IMR-90 (cell line): ENCODE data around the gene PYGM. TPM values are rescaled to one million over a fixed set of nuclear protein-coding genes. Genes with fewer than 3 reads are reported as not detected.
A peak's percentile ranks its signal among the peaks of the same experiment; 100 is the strongest.

Source experiments
- ATAC-seq: fragments of 200-7000 bp; cut with Tn5 transposase; 2 replicates; pipeline ENCODE4 v1.9.1; 2020; ENCODE audit warnings: low read depth, mild to moderate bottlenecking, moderate library complexity
- BruUV-seq: library from RNA; stranded (reverse); fragments of 400-500 nt; replicated peaks from 2 replicates; lab custom pipeline; 2021; lab: Mats Ljungman, UMichigan
- CTCF ChIA-PET: fragments of 300-600 bp; formaldehyde crosslinking; extraction: SDS; loops from one replicate; lab custom pipeline; 2021; ENCODE audit warnings: antibody characterized with exemption; lab: Yijun Ruan, JAX
- POLR2A ChIA-PET: fragments of 300-600 bp; sonication (Branson Sonifier 250); formaldehyde crosslinking; loops from one replicate; lab custom pipeline; 2022; ENCODE audit warnings: antibody characterized with exemption; ENCODE audit not compliant: unreplicated experiment; lab: Charles Lee
- DNase-seq: peaks from one replicate; pipeline ENCODE4 v3.0.0; 2013
- H2AFZ ChIP-seq: replicated peaks from 2 replicates; pipeline ENCODE3; 2013; ENCODE audit warnings: low read length, mild to moderate bottlenecking; ENCODE audit not compliant: poor library complexity
- H2AK5ac ChIP-seq: 2 replicates; pipeline ENCODE4 v1.6.1; 2013; ENCODE audit warnings: low read depth, low read length, inconsistent platforms
- H2AK9ac ChIP-seq: replicated peaks from 2 replicates; pipeline ENCODE3; 2013; ENCODE audit warnings: mild to moderate bottlenecking, low read depth, low read length, moderate library complexity; ENCODE audit not compliant: poor library complexity
- H2BK120ac ChIP-seq: 2 replicates; pipeline ENCODE4 v1.6.1; 2013; ENCODE audit warnings: low read depth, low read length, inconsistent platforms
- H2BK15ac ChIP-seq: 3 replicates; pipeline ENCODE4 v1.6.1; 2013; ENCODE audit warnings: low read depth, low read length, inconsistent platforms
- H2BK20ac ChIP-seq: 2 replicates; pipeline ENCODE4 v1.6.1; 2013; ENCODE audit warnings: low read depth, mild to moderate bottlenecking, inconsistent platforms, low read length, moderate library complexity
- H2BK5ac ChIP-seq: 2 replicates; pipeline ENCODE4 v1.6.1; 2013; ENCODE audit warnings: mild to moderate bottlenecking, low read depth, low read length, inconsistent platforms; ENCODE audit not compliant: poor library complexity, severe bottlenecking
- H3K14ac ChIP-seq: replicated peaks from 2 replicates; pipeline ENCODE4 v1.6.1; 2013; ENCODE audit warnings: low read depth, low read length, inconsistent platforms
- H3K18ac ChIP-seq: 2 replicates; pipeline ENCODE4 v1.6.1; 2013; ENCODE audit warnings: low read depth, low read length, control low read depth
- H3K23ac ChIP-seq: 2 replicates; pipeline ENCODE4 v1.6.1; 2013; ENCODE audit warnings: low read depth, low read length, inconsistent platforms
- H3K27ac ChIP-seq: 2 replicates; pipeline ENCODE4 v1.5.1; 2013; ENCODE audit warnings: mild to moderate bottlenecking, control low read depth, low read length; ENCODE audit not compliant: insufficient read depth
- H3K27me3 ChIP-seq: 2 replicates; pipeline ENCODE4 v1.6.1; 2013; ENCODE audit warnings: low read length; ENCODE audit not compliant: control insufficient read depth, insufficient read depth
- H3K36me3 ChIP-seq: 2 replicates; pipeline ENCODE4 v1.6.1; 2013; ENCODE audit warnings: low read length, mixed read lengths; ENCODE audit not compliant: control insufficient read depth, insufficient read depth
- H3K4ac ChIP-seq: 2 replicates; pipeline ENCODE4 v1.6.1; 2013; ENCODE audit warnings: low read depth, low read length, inconsistent platforms
- H3K4me1 ChIP-seq: 2 replicates; pipeline ENCODE4 v1.6.1; 2013; ENCODE audit warnings: low read length, mixed read lengths; ENCODE audit not compliant: control insufficient read depth, insufficient read depth
- H3K4me2 ChIP-seq: 2 replicates; pipeline ENCODE4 v1.6.1; 2013; ENCODE audit warnings: low read depth, mild to moderate bottlenecking, control low read depth, low read length, moderate library complexity
- H3K4me3 ChIP-seq: 2 replicates; pipeline ENCODE4 v1.5.1; 2013; ENCODE audit warnings: low read depth, mild to moderate bottlenecking, control low read depth, low read length, moderate library complexity; ENCODE audit not compliant: insufficient read depth
- H3K56ac ChIP-seq: 2 replicates; pipeline ENCODE4 v1.6.1; 2013; ENCODE audit warnings: low read length, inconsistent platforms; ENCODE audit not compliant: insufficient read depth; ENCODE audit errors: extremely low read depth
- H3K79me1 ChIP-seq, 2 experiments: 2 replicates each; pipeline ENCODE4 v1.6.1; 2013; ENCODE audit warnings: low read length in 2 of 2, inconsistent platforms in 1 of 2, low read depth in 1 of 2
- H3K9ac ChIP-seq: 2 replicates; pipeline ENCODE4 v1.6.1; 2013; ENCODE audit warnings: low read depth, low read length, control low read depth
- H3K9me1 ChIP-seq: 2 replicates; pipeline ENCODE4 v1.6.1; 2013; ENCODE audit warnings: low read length, inconsistent platforms; ENCODE audit not compliant: insufficient read depth
- H3K9me3 ChIP-seq: 2 replicates; pipeline ENCODE4 v1.6.1; 2013; ENCODE audit warnings: low read length; ENCODE audit not compliant: control insufficient read depth, insufficient read depth
- H4K20me1 ChIP-seq: 2 replicates; pipeline ENCODE4 v1.6.1; 2013; ENCODE audit warnings: low read length, inconsistent platforms; ENCODE audit not compliant: insufficient read depth
- H4K5ac ChIP-seq: 2 replicates; pipeline ENCODE4 v1.6.1; 2013; ENCODE audit warnings: mild to moderate bottlenecking, low read depth, low read length, control low read depth
- H4K8ac ChIP-seq, 2 experiments: 2 replicates each; pipeline ENCODE4 v1.6.1; 2013; ENCODE audit warnings: low read depth in 2 of 2, low read length in 2 of 2, control low read depth in 1 of 2, inconsistent platforms in 1 of 2
- H4K91ac ChIP-seq: 2 replicates; pipeline ENCODE4 v1.6.1; 2013; ENCODE audit warnings: low read depth, low read length, inconsistent platforms; ENCODE audit not compliant: insufficient read depth
- FOS ChIP-seq: fragments of 150-350 bp; IDR thresholded peaks from 2 replicates; pipeline ENCODE4 v1.6.1; 2016; ENCODE audit warnings: low read depth, low read length
- whole genome bisulfite sequencing, 2 experiments: methylation state at CpG; one replicate each; pipeline versions ENCODE4 v1.1.5 to v1.1.7; 2013; ENCODE audit warnings: missing lambda C conversion rate in 2 of 2; ENCODE audit not compliant: insufficient read length in 1 of 2; ENCODE audit errors: extremely low coverage in 2 of 2; 5-methylcytosine and 5-hydroxymethylcytosine counted together
- dilution Hi-C: fragments of 300-500 bp; cut with HindIII; formaldehyde crosslinking; loops from one replicate; pipeline ENCODE4 v1.14.3; 2018; ENCODE audit warnings: low sequenced_read_pairs; ENCODE audit not compliant: unreplicated experiment
- in situ Hi-C: fragments of 300-500 bp; cut with MboI; formaldehyde crosslinking; loops from 3 replicates; pipeline ENCODE4 v1.14.3; 2019; ENCODE audit warnings: low sequenced_read_pairs, inconsistent platforms, mixed read lengths
- intact Hi-C: fragments of 100-400 bp; cut with micrococcal nuclease; formaldehyde crosslinking; loops from 2 replicates; pipeline ENCODE4 v1.10.0; 2022
- polyA plus RNA-seq, 3 experiments: library from polyadenylated mRNA; depleted of rRNA; stranded (reverse); fragments of >200 nt; gene quantifications; 2 replicates each; pipeline ENCODE4 v1.2.3, GENCODE V29; 2012; ENCODE audit warnings: low replicate concordance in 1 of 3
- total RNA-seq: library from RNA; depleted of rRNA; stranded (reverse); fragments of >200 nt; gene quantifications from 2 replicates; pipeline ENCODE4 v1.2.3, GENCODE V29; 2012

Gene PYGM
- total and polyA plus RNA-seq, 2 of the 4 experiments (the other 2 are of a cell fraction): 0.18 to 0.21 TPM

DNA sequence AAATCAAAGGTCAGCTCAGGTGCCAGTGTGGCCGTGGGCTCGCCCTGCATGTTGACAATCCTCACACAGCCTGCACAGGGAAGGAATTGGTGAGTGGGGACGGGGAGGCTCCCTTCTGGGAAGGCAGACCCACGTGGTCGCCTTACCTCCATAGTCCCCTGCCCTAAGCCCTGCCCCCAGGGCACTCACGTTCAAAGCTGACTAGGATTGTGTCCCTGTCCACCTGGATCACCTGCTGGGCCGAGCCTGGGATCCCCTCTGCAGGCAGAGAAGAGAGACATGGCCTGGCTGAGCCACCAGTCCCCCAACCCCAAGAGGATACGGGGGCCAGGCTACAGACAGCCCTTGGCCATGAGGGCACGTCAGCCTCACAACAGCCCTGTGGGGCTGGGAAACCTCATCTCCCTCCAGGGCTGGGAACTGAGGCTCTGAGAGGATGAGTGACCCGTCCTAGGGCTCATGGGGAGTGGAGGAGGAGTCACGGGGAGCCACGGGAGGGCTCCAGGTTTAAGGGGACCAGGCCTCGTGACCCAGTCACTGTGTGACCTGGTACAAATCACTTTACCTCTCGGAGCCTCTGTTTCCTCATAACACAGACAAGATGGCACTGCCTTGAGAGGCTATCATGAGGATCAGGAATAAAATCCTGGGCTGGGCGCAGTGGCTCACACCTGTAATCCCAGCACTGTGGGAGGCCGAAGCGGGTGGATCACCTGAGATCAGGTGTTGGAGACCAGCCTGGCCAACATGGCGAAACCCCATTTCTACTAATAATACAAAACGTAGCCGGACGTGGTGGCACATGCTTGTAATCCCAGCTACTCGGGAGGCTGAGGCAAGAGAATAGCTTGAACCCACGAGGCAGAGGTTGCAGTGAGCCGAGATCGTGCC lies 30.7 kb upstream of the PYGM start:
- no peak overlapping the region for H2AFZ ChIP-seq
- 94% methylated on average over 5 of the region's 25 CpGs; no CpG with 5 or more reads in 1 of the 2 experiments for WGBS, 2 experiments
- H3K36me3 ChIP-seq: peaks cover 17% of the 10 kb centered on the region
- H4K5ac ChIP-seq: no peak overlapping the region
- H2BK15ac ChIP-seq: no peak overlapping the region
- H3K4me2 ChIP-seq: no peak overlapping the region
- H3K4me1 ChIP-seq: no peaks in the 10 kb centered on the region
- no peak overlapping the region for H3K27ac ChIP-seq
- H2BK5ac ChIP-seq: no peak overlapping the region
- ATAC-seq (no peak), DNase-seq (no peak)
- no peaks in the 10 kb centered on the region for H3K9me3 ChIP-seq
- dilution Hi-C loops (no loop called here), intact Hi-C loops (no loop called here), in situ Hi-C loops (no loop called here)
- no peaks in the 10 kb centered on the region for H3K9me1 ChIP-seq
- H4K91ac ChIP-seq: no peak overlapping the region
- H3K4ac ChIP-seq: no peak overlapping the region
- H2AK5ac ChIP-seq: no peak overlapping the region
- H3K4me3 ChIP-seq: no peak overlapping the region
- no peak for TF ChIP-seq FOS
- H4K20me1 ChIP-seq: no peaks in the 10 kb centered on the region
- no peaks in the 10 kb centered on the region for H3K79me1 ChIP-seq
- H3K56ac ChIP-seq: no peak overlapping the region
- no peak overlapping the region for H3K18ac ChIP-seq
- no peak overlapping the region for H3K9ac ChIP-seq
- no peaks in the 10 kb centered on the region for H3K27me3 ChIP-seq
- H4K8ac ChIP-seq: no peak overlapping the region
- POLR2A ChIA-PET: no interaction called here
- no peak overlapping the region for H2BK20ac ChIP-seq
- no peak overlapping the region for H3K23ac ChIP-seq
- H2AK9ac ChIP-seq: peak overlapping the region; percentile 65
- BruUV-seq: no TSS peak
- H2BK120ac ChIP-seq: no peak overlapping the region
- CTCF ChIA-PET: interaction anchor here (0.8 to 1.2 kb wide), 2 partner anchors 9 to 60 kb away, joined by 3 read pairs; no protein-coding TSS in a partner anchor
- H3K14ac ChIP-seq: no peak overlapping the region
